Panc1 (cell line): Measurements from ENCODE around the gene CDC42BPA. TPM values are rescaled to one million over a fixed set of nuclear protein-coding genes. Genes with fewer than 3 reads are reported as not detected.
A peak's percentile ranks its signal among the peaks of the same experiment; 100 is the strongest.

ENCODE experiments used
- ATAC-seq: fragments of 200-7000 bp; cut with Tn5 transposase; 2 replicates; pipeline ENCODE4 v1.9.1; 2020; ENCODE audit warnings: mild to moderate bottlenecking, moderate library complexity
- BruUV-seq: library from RNA; stranded (reverse); fragments of 400-500 nt; replicated peaks from 2 replicates; lab custom pipeline; 2021; lab: Mats Ljungman, UMichigan
- CTCF ChIA-PET: fragments of 300-600 bp; sonication (Branson Sonifier 250); formaldehyde crosslinking; loops from one replicate; lab custom pipeline; 2022; ENCODE audit warnings: antibody characterized with exemption; lab: Charles Lee
- POLR2A ChIA-PET: fragments of 300-600 bp; sonication (Branson Sonifier 250); formaldehyde crosslinking; loops from one replicate; lab custom pipeline; 2022; ENCODE audit warnings: antibody characterized with exemption; lab: Charles Lee
- DNase-seq: peaks from one replicate; pipeline ENCODE4 v3.0.0-alpha.2; 2010; ENCODE audit warnings: low read depth, low spot score
- H3K27ac ChIP-seq: 2 replicates; pipeline ENCODE4 v1.5.1; 2011; ENCODE audit warnings: mild to moderate bottlenecking, low read length, inconsistent platforms
- H3K27me3 ChIP-seq: fragments of 200-500 bp; sonication (Bioruptor generic); 2 replicates; pipeline ENCODE4 v1.6.0; 2014; ENCODE audit warnings: low read length, inconsistent platforms; ENCODE audit not compliant: control insufficient read depth, insufficient read depth
- H3K36me3 ChIP-seq: fragments of 200-500 bp; sonication (Bioruptor generic); 2 replicates; pipeline ENCODE4 v1.5.1; 2014; ENCODE audit warnings: inconsistent platforms, mild to moderate bottlenecking, low read length, moderate library complexity; ENCODE audit not compliant: control insufficient read depth, insufficient read depth
- H3K4me1 ChIP-seq: 2 replicates; pipeline ENCODE4 v1.5.1; 2011; ENCODE audit warnings: inconsistent platforms, mild to moderate bottlenecking, low read length, moderate library complexity; ENCODE audit not compliant: control insufficient read depth, insufficient read depth
- H3K4me3 ChIP-seq, 2 experiments: 2 replicates each; pipeline ENCODE4 v1.5.1; 2011 to 2012; ENCODE audit warnings: low read depth in 2 of 2, low read length in 2 of 2, mild to moderate bottlenecking in 2 of 2, inconsistent platforms in 1 of 2, moderate library complexity in 1 of 2
- H3K9me3 ChIP-seq: fragments of 200-500 bp; sonication (Bioruptor generic); 2 replicates; pipeline ENCODE4 v1.5.1; 2014; ENCODE audit warnings: low read depth, mild to moderate bottlenecking, inconsistent platforms, low read length, moderate library complexity; ENCODE audit not compliant: control insufficient read depth, insufficient read depth
- CTCF ChIP-seq: fragments of 450-650 bp; IDR thresholded peaks from 2 replicates; pipeline ENCODE4 v1.5.1; 2017; ENCODE audit warnings: mild to moderate bottlenecking
- POLR2AphosphoS5 ChIP-seq: IDR thresholded peaks from 2 replicates; pipeline ENCODE4 v1.6.1; 2012; ENCODE audit warnings: mild to moderate bottlenecking, low read depth, low read length, moderate library complexity
- REST ChIP-seq, 2 experiments: IDR thresholded peaks; 2 replicates each; pipeline ENCODE4 v1.6.1; 2011 to 2012; ENCODE audit warnings: low read depth in 2 of 2, control low read depth in 1 of 2, low read length in 1 of 2, mild to moderate bottlenecking in 1 of 2, moderate library complexity in 1 of 2; ENCODE audit not compliant: insufficient read depth in 1 of 2
- SIN3A ChIP-seq: IDR thresholded peaks from 2 replicates; pipeline ENCODE4 v1.6.1; 2012; ENCODE audit warnings: low read depth, mild to moderate bottlenecking, low read length, moderate library complexity, borderline replicate concordance; ENCODE audit not compliant: insufficient read depth
- TCF7L2 ChIP-seq: IDR thresholded peaks from 2 replicates; pipeline ENCODE4 v1.6.1; 2011; ENCODE audit warnings: mild to moderate bottlenecking, low read depth, low read length, inconsistent platforms
- in situ Hi-C: cut with HindIII; loops from 2 replicates; pipeline ENCODE4 v1.10.0; 2016; ENCODE audit warnings: low sequenced_read_pairs, low pct_unique_long_range_greater_than_20kb
- intact Hi-C: fragments of 100-400 bp; cut with micrococcal nuclease; formaldehyde crosslinking; loops from one replicate; pipeline ENCODE4 v1.10.0; 2022; ENCODE audit not compliant: unreplicated experiment
- total RNA-seq: library from RNA; stranded (reverse); gene quantifications from one replicate; pipeline ENCODE4 v1.2.1, GENCODE V29; 2021; ENCODE audit not compliant: unreplicated experiment

CDC42BPA gene
- total RNA-seq, 1 experiment from 2014 or later, result 32.8 TPM

- ChIA-PET CTCF (no interaction called here), POLR2A (no interaction called here)
- Histone ChIP-seq H3K4me1 (no peaks in the 10 kb centered on the region), H3K27ac (no peak overlapping the region), H3K9me3 (no peaks in the 10 kb centered on the region), H3K27me3 (no peaks in the 10 kb centered on the region), H3K4me3 (no peak overlapping the region), H3K36me3 (0 out of 2 replicates have a peak, but pooled peaks cover 2% of the 10 kb centered on the region)
- in situ Hi-C loops (no loop called here), intact Hi-C loops (loop anchor here (2.0 kb wide), 1 partner anchor 306 kb away; no protein-coding TSS in a partner anchor)
- DNase-seq (no peak), ATAC-seq (0 out of 2 replicates have a peak, but pooled peaks have one; percentile 38)
- BruUV-seq, result no TSS peak
- TF ChIP-seq CTCF, result peak; percentile 64; the same call in 1 of the 2 replicates
- TF ChIP-seq POLR2AphosphoS5, result no peak
Observed at GRCh38 chr1:227131193-227131592, 187.1 kb downstream of the CDC42BPA start.

GRCh38 chr1:227127891-227128290 is 190.4 kb downstream of the CDC42BPA start:
- no peak for TF ChIP-seq TCF7L2
- TF ChIP-seq CTCF, result no peak
- TF ChIP-seq SIN3A, result no peak
- TF ChIP-seq POLR2AphosphoS5, result no peak
- TF ChIP-seq REST (IDR thresholded peaks at IDR 0.05; ENCODE audit: insufficient read depth in 1 of 2, low read depth in 2 of 2, low read length in 1 of 2), result no peak
- H3K36me3 ChIP-seq, result 0 out of 2 replicates have a peak, but pooled peaks cover 2% of the 10 kb centered on the region
- ATAC-seq (no peak), DNase-seq (no peak)
- H3K4me1 ChIP-seq, result no peaks in the 10 kb centered on the region
- H3K4me3 ChIP-seq, result no peak overlapping the region
- CTCF ChIA-PET, result no interaction called here
- BruUV-seq, result no TSS peak
- POLR2A ChIA-PET, result no interaction called here
- H3K27ac ChIP-seq, result no peak overlapping the region
- intact Hi-C loops (no loop called here), in situ Hi-C loops (no loop called here)
- no peaks in the 10 kb centered on the region for H3K27me3 ChIP-seq
- no peaks in the 10 kb centered on the region for H3K9me3 ChIP-seq
